ENCODE results near the gene OLFML1. TPM values are rescaled to one million over a fixed set of nuclear protein-coding genes. Genes with fewer than 3 reads are reported as not detected.

Gene OLFML1
- total RNA-seq, 1 donor from 2014 or later: 10.7 TPM

- intact Hi-C loops (cut with DNase I): no loop called here
- Histone ChIP-seq H3K4me1 (no peaks in the 10 kb centered on the region), H3K27ac (no peak overlapping the region), H3K36me3 (no peaks in the 10 kb centered on the region), H3K4me3 (no peak overlapping the region), H3K27me3 (no peaks in the 10 kb centered on the region), H3K9me3 (no peaks in the 10 kb centered on the region)
- no peak for TF ChIP-seq CTCF (IDR thresholded peaks at IDR 0.05)
- no peak for DNase-seq (ENCODE audit: low spot score in 2 of 2)
Observed at GRCh38 chr11:7501251-7501650, 15.9 kb downstream of the OLFML1 start.

GRCh38 chr11:7501894-7502293 is 16.6 kb downstream of the OLFML1 start:
- no peak for DNase-seq (ENCODE audit: low spot score in 2 of 2)
- Histone ChIP-seq H3K9me3 (no peaks in the 10 kb centered on the region), H3K4me3 (no peak overlapping the region), H3K27ac (no peak overlapping the region), H3K36me3 (no peaks in the 10 kb centered on the region), H3K4me1 (no peaks in the 10 kb centered on the region), H3K27me3 (no peaks in the 10 kb centered on the region)
- TF ChIP-seq CTCF (IDR thresholded peaks at IDR 0.05): no peak
- intact Hi-C loops (cut with DNase I): no loop called here

- H3K9me3 ChIP-seq: no peaks in the 10 kb centered on the region
- no peak overlapping the region for H3K27ac ChIP-seq
- H3K36me3 ChIP-seq: no peaks in the 10 kb centered on the region
- intact Hi-C loops (cut with DNase I): no loop called here
- peaks cover 3% of the 10 kb centered on the region in 2 donors for H3K4me1 ChIP-seq
- DNase-seq (ENCODE audit: low spot score in 2 of 2): no peak
- H3K4me3 ChIP-seq: no peak overlapping the region
- H3K27me3 ChIP-seq: no peaks in the 10 kb centered on the region
- TF ChIP-seq CTCF (IDR thresholded peaks at IDR 0.05): no peak
Observed at GRCh38 chr11:7506243-7506642, 20.9 kb downstream of the OLFML1 start.

GRCh38 chr11:7508087-7508486 is 22.8 kb downstream of the OLFML1 start:
- H3K4me1 ChIP-seq: peaks cover 5 to 20% of the 10 kb centered on the region in 2 donors
- DNase-seq (ENCODE audit: low spot score in 2 of 2): no peak
- no peaks in the 10 kb centered on the region for H3K27me3 ChIP-seq
- intact Hi-C loops (cut with DNase I): no loop called here
- H3K36me3 ChIP-seq: no peaks in the 10 kb centered on the region
- H3K27ac ChIP-seq: no peak overlapping the region
- TF ChIP-seq CTCF (IDR thresholded peaks at IDR 0.05): no peak
- no peaks in the 10 kb centered on the region for H3K9me3 ChIP-seq
- H3K4me3 ChIP-seq: no peak overlapping the region

- peaks cover 5 to 25% of the 10 kb centered on the region in 2 donors for H3K4me1 ChIP-seq
- H3K27ac ChIP-seq: no peak overlapping the region
- intact Hi-C loops (cut with DNase I): loop anchor here (5.0 to 10.0 kb wide), 4 partner anchors 162 to 1815 kb away; partner anchors contain the start of genes CNGA4, CYB5R2, EIF3F and FHIP1B
- H3K27me3 ChIP-seq: no peaks in the 10 kb centered on the region
- no peak for DNase-seq (ENCODE audit: low spot score in 2 of 2)
- H3K9me3 ChIP-seq: no peaks in the 10 kb centered on the region
- no peaks in the 10 kb centered on the region for H3K36me3 ChIP-seq
- H3K4me3 ChIP-seq: no peak overlapping the region
- TF ChIP-seq CTCF (IDR thresholded peaks at IDR 0.05): no peak
Observed at GRCh38 chr11:7509966-7510365, 24.7 kb downstream of the OLFML1 start.

- H3K27ac ChIP-seq: peak overlapping the region; percentile 90 to 94
- intact Hi-C loops (cut with DNase I): loop anchor here (5.0 to 10.0 kb wide), 4 partner anchors 161 to 1817 kb away; partner anchors contain the start of genes CNGA4, CYB5R2, EIF3F and FHIP1B
- TF ChIP-seq CTCF (IDR thresholded peaks at IDR 0.05): no peak
Observed at GRCh38 chr11:7511401-7511800, 26.1 kb downstream of the OLFML1 start.

More at GRCh38 chr11:7511401-7511800, 26.1 kb downstream of the OLFML1 start:
- H3K27me3 ChIP-seq: no peaks in the 10 kb centered on the region
- no peaks in the 10 kb centered on the region for H3K36me3 ChIP-seq
- peaks cover 5 to 25% of the 10 kb centered on the region in 2 donors for H3K4me1 ChIP-seq
- H3K9me3 ChIP-seq: no peaks in the 10 kb centered on the region
- no peak overlapping the region for H3K4me3 ChIP-seq
- peak; percentile 60 to 71 for DNase-seq (ENCODE audit: low spot score in 2 of 2)
